Measurements from ENCODE around the gene ADAT1. TPM values are rescaled to one million over a fixed set of nuclear protein-coding genes. Genes with fewer than 3 reads are reported as not detected.

The ADAT1 gene
- total RNA-seq, 1 experiment from 2014 or later: 44.2 TPM

DNA sequence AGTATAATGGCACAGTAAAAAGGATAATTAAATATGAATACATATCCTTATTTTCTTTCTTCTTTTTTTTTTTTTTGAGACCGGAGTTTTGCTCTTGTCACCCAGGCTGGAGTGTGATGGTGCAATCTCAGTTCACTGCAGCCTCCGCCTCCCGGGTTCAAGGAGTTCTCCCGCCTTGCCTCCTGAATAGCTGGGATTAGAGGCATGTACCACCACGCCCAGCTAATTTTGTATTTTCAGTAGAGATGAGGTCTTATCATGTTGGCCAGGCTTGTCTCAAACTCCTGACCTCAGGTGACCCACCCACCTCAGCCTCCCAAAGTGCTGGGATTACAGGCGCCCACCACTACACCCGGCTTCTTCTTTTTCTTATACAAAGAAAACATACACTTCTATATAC lies 44.9 kb downstream of the ADAT1 start:
- ChIA-PET RAD21 (ENCODE audit: low non-redundant PET in 1 of 2, low total read pairs in 2 of 2, uncharacterized antibody in 2 of 2, unreplicated experiment in 2 of 2) (no interaction called here), POLR2A (no interaction called here), CTCF (no interaction called here)
- no peaks in the 10 kb centered on the region for H3K9me3 ChIP-seq (ENCODE audit: control insufficient read depth in 1 of 2, insufficient read depth in 1 of 2, low read depth in 1 of 2, low read length in 2 of 2)
- H3K36me3 ChIP-seq (ENCODE audit: control insufficient read depth in 1 of 2, insufficient read depth in 2 of 2, low read length in 2 of 2): peaks cover 20 to 28% of the 10 kb centered on the region in 2 experiments
- no peak overlapping the region for H2AFZ ChIP-seq (ENCODE audit: low read depth, low read length, poor library complexity, severe bottlenecking)
- no peaks in the 10 kb centered on the region for H3K9me2 ChIP-seq (ENCODE audit: insufficient read depth)
- H4K20me1 ChIP-seq (ENCODE audit: insufficient read depth): no peaks in the 10 kb centered on the region
- intact Hi-C loops (cut with micrococcal nuclease): no loop called here
- H3K4me2 ChIP-seq (ENCODE audit: low read length): no peak overlapping the region
- H3K4me1 ChIP-seq (ENCODE audit: control insufficient read depth in 1 of 2, insufficient read depth in 2 of 2, low read length in 2 of 2): no peaks in the 10 kb centered on the region
- no TSS peak for BruUV-seq (replicated peaks)
- DNase-seq (ENCODE audit: low read depth, low spot score) (no peak), ATAC-seq (no peak)
- TF ChIP-seq, protein P1, sequence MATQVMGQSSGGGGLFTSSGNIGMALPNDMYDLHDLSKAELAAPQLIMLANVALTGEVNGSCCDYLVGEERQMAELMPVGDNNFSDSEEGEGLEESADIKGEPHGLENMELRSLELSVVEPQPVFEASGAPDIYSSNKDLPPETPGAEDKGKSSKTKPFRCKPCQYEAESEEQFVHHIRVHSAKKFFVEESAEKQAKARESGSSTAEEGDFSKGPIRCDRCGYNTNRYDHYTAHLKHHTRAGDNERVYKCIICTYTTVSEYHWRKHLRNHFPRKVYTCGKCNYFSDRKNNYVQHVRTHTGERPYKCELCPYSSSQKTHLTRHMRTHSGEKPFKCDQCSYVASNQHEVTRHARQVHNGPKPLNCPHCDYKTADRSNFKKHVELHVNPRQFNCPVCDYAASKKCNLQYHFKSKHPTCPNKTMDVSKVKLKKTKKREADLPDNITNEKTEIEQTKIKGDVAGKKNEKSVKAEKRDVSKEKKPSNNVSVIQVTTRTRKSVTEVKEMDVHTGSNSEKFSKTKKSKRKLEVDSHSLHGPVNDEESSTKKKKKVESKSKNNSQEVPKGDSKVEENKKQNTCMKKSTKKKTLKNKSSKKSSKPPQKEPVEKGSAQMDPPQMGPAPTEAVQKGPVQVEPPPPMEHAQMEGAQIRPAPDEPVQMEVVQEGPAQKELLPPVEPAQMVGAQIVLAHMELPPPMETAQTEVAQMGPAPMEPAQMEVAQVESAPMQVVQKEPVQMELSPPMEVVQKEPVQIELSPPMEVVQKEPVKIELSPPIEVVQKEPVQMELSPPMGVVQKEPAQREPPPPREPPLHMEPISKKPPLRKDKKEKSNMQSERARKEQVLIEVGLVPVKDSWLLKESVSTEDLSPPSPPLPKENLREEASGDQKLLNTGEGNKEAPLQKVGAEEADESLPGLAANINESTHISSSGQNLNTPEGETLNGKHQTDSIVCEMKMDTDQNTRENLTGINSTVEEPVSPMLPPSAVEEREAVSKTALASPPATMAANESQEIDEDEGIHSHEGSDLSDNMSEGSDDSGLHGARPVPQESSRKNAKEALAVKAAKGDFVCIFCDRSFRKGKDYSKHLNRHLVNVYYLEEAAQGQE (IDR thresholded peaks at IDR 0.05; ENCODE audit: low read depth): no peak
- TF ChIP-seq SIN3A (IDR thresholded peaks at IDR 0.05; ENCODE audit: low read depth) (no peak), EGR1 (IDR thresholded peaks at IDR 0.05; ENCODE audit: low read depth) (no peak), POLR2A (IDR thresholded peaks at IDR 0.05; ENCODE audit: borderline replicate concordance, extremely low read depth, insufficient read depth, insufficient read length) (no peak)
- H3K27ac ChIP-seq (ENCODE audit: low read depth, low read length): no peak overlapping the region
- no peaks in the 10 kb centered on the region for H3K27me3 ChIP-seq (ENCODE audit: insufficient read depth, low read length)
- H3K79me2 ChIP-seq (ENCODE audit: insufficient read depth, low read length): no peaks in the 10 kb centered on the region
- H3K9ac ChIP-seq (ENCODE audit: low read length): no peak overlapping the region
- H3K4me3 ChIP-seq (replicated peaks in 1 of 2; ENCODE audit: low read depth in 1 of 2, low read length in 2 of 2): no peak overlapping the region

DNA sequence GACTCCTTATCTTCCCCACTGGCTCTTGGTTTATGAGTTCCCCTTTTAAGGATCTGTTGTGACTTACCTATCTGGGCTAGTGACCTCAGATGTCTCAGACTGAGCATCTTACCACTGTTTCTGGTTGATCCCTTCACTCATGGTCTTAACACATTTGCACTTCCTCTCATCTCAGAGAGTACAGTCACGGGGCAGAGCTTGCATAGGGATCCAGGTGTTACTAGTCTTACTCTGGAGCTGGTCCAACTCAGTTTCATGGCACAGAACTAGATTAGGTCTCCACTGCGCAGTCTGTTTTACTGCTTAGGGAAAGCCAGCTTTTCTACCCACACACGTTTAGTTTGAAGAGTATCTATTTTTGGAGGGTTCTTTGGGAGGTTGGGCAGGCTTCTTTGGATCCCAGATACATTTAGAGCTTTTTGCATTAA lies 46.7 kb downstream of the ADAT1 start:
- Histone ChIP-seq H4K20me1 (ENCODE audit: insufficient read depth) (no peaks in the 10 kb centered on the region), H3K27me3 (ENCODE audit: insufficient read depth, low read length) (no peaks in the 10 kb centered on the region), H3K79me2 (ENCODE audit: insufficient read depth, low read length) (no peaks in the 10 kb centered on the region), H3K9me2 (ENCODE audit: insufficient read depth) (no peaks in the 10 kb centered on the region), H3K4me2 (ENCODE audit: low read length) (no peak overlapping the region), H3K36me3 (ENCODE audit: control insufficient read depth in 1 of 2, insufficient read depth in 2 of 2, low read length in 2 of 2) (peaks cover 28% of the 10 kb centered on the region in 2 experiments), H3K4me1 (ENCODE audit: control insufficient read depth in 1 of 2, insufficient read depth in 2 of 2, low read length in 2 of 2) (no peaks in the 10 kb centered on the region), H3K9ac (ENCODE audit: low read length) (no peak overlapping the region), H2AFZ (ENCODE audit: low read depth, low read length, poor library complexity, severe bottlenecking) (no peak overlapping the region), H3K9me3 (ENCODE audit: control insufficient read depth in 1 of 2, insufficient read depth in 1 of 2, low read depth in 1 of 2, low read length in 2 of 2) (no peaks in the 10 kb centered on the region), H3K4me3 (replicated peaks in 1 of 2; ENCODE audit: low read depth in 1 of 2, low read length in 2 of 2) (no peak overlapping the region), H3K27ac (ENCODE audit: low read depth, low read length) (no peak overlapping the region)
- ChIA-PET POLR2A (no interaction called here), RAD21 (ENCODE audit: low non-redundant PET in 1 of 2, low total read pairs in 2 of 2, uncharacterized antibody in 2 of 2, unreplicated experiment in 2 of 2) (no interaction called here), CTCF (no interaction called here)
- no peak for DNase-seq (ENCODE audit: low read depth, low spot score)
- ATAC-seq: no peak
- no TSS peak for BruUV-seq (replicated peaks)
- intact Hi-C loops (cut with micrococcal nuclease): no loop called here
- TF ChIP-seq FOSL1 (IDR thresholded peaks at IDR 0.05; ENCODE audit: low read depth) (no peak), SRF (IDR thresholded peaks at IDR 0.05; ENCODE audit: low read depth) (no peak), SIN3A (IDR thresholded peaks at IDR 0.05; ENCODE audit: low read depth) (no peak), EGR1 (IDR thresholded peaks at IDR 0.05; ENCODE audit: low read depth) (no peak), RAD21 (IDR thresholded peaks at IDR 0.05; ENCODE audit: low read depth) (no peak), POLR2AphosphoS5 (IDR thresholded peaks at IDR 0.05; ENCODE audit: low read depth, low read length) (no peak), EZH2 (IDR thresholded peaks at IDR 0.05) (no peak)
- TF ChIP-seq, protein P2, sequence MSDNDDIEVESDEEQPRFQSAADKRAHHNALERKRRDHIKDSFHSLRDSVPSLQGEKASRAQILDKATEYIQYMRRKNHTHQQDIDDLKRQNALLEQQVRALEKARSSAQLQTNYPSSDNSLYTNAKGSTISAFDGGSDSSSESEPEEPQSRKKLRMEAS (IDR thresholded peaks at IDR 0.05): no peak
- TF ChIP-seq, protein P3, sequence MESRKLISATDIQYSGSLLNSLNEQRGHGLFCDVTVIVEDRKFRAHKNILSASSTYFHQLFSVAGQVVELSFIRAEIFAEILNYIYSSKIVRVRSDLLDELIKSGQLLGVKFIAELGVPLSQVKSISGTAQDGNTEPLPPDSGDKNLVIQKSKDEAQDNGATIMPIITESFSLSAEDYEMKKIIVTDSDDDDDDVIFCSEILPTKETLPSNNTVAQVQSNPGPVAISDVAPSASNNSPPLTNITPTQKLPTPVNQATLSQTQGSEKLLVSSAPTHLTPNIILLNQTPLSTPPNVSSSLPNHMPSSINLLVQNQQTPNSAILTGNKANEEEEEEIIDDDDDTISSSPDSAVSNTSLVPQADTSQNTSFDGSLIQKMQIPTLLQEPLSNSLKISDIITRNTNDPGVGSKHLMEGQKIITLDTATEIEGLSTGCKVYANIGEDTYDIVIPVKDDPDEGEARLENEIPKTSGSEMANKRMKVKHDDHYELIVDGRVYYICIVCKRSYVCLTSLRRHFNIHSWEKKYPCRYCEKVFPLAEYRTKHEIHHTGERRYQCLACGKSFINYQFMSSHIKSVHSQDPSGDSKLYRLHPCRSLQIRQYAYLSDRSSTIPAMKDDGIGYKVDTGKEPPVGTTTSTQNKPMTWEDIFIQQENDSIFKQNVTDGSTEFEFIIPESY (IDR thresholded peaks at IDR 0.05; ENCODE audit: extremely low read depth, insufficient replicate concordance, low read length): no peak
- TF ChIP-seq, protein P1 (IDR thresholded peaks at IDR 0.05; ENCODE audit: low read depth): no peak
